Measurements from ENCODE around the gene VPS39.

VPS39 gene

GRCh38 chr15:42194513-42194912 lies 13.6 kb downstream of the VPS39 start:
- no peak for DNase-seq

GRCh38 chr15:42193383-42193782 lies 14.7 kb downstream of the VPS39 start:
- no peak for DNase-seq

- DNase-seq = no peak
Measured at GRCh38 chr15:42191610-42192346, 16.3 kb downstream of the VPS39 start.

GRCh38 chr15:42190370-42190769 lies 17.7 kb downstream of the VPS39 start:
- DNase-seq = no peak

- no peak for DNase-seq
Measured at GRCh38 chr15:42185801-42186200, 22.3 kb downstream of the VPS39 start.

- no peak for DNase-seq
Measured at GRCh38 chr15:42184736-42185135, 23.4 kb downstream of the VPS39 start.

GRCh38 chr15:42184296-42184695 lies 23.8 kb downstream of the VPS39 start:
- no peak for DNase-seq

GRCh38 chr15:42182961-42183360 lies 25.1 kb downstream of the VPS39 start:
- DNase-seq = no peak

GRCh38 chr15:42182328-42182886 lies 25.7 kb downstream of the VPS39 start:
- DNase-seq = no peak

- DNase-seq = no peak
Measured at GRCh38 chr15:42178056-42178455, 30.0 kb downstream of the VPS39 start.

- DNase-seq = no peak
Measured at GRCh38 chr15:42175671-42176070, 32.4 kb downstream of the VPS39 start.

- no peak for DNase-seq
Measured at GRCh38 chr15:42172475-42172874, 35.6 kb downstream of the VPS39 start.

GRCh38 chr15:42171795-42172194 lies 36.3 kb downstream of the VPS39 start:
- DNase-seq = no peak

GRCh38 chr15:42171122-42171521 lies 37.0 kb downstream of the VPS39 start:
- DNase-seq = no peak

- no peak for DNase-seq
Measured at GRCh38 chr15:42166225-42166940, 41.7 kb downstream of the VPS39 start.

- DNase-seq = no peak
Measured at GRCh38 chr15:42165106-42165505, 43.0 kb downstream of the VPS39 start.

- DNase-seq = no peak
Measured at GRCh38 chr15:42163947-42164550, 44.1 kb downstream of the VPS39 start.

GRCh38 chr15:42163291-42163690 lies 44.8 kb downstream of the VPS39 start:
- DNase-seq = no peak

GRCh38 chr15:42160136-42160535 lies 48.0 kb downstream of the VPS39 start:
- DNase-seq = no peak

GRCh38 chr15:42159381-42160015 lies 48.6 kb downstream of the VPS39 start:
- DNase-seq = no peak

GRCh38 chr15:42158941-42159340 lies 49.2 kb downstream of the VPS39 start:
- no peak for DNase-seq

GRCh38 chr15:42157981-42158765 lies 49.9 kb downstream of the VPS39 start:
- DNase-seq = no peak

Data from activated T-cell treated with anti-CD3 and anti-CD28 coated beads for 4 hours (primary cell).